ENCODE data around the gene SPO11.

DNA sequence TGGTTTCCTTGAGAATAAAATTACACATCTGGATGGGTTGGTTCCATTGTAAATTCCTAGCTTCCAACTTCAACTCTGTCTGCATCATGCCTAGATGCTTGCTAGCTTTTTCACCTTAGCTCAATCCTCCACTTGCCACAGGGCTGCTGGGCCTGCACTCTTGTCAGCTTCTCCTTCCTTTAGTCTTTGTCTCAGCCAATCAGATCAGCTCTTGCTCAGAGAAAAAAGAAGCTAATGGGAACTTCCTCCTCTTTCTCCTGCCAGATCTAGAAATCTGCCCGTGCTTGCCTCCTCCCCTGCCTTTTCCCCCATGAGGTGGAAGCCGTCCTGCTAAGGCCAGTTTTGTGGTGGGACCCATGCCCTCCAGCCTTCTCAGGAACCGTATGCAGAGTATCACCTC is 40.0 kb downstream of the SPO11 start:
- no peak for TF ChIP-seq ISL1 (CRISPR knock-in tag; IDR thresholded peaks at IDR 0.05)
- no peak for TF ChIP-seq ZFP3 (CRISPR knock-in tag; IDR thresholded peaks at IDR 0.05)
- TF ChIP-seq RARB (CRISPR knock-in tag; IDR thresholded peaks at IDR 0.05): no peak
- TF ChIP-seq, protein P1, sequence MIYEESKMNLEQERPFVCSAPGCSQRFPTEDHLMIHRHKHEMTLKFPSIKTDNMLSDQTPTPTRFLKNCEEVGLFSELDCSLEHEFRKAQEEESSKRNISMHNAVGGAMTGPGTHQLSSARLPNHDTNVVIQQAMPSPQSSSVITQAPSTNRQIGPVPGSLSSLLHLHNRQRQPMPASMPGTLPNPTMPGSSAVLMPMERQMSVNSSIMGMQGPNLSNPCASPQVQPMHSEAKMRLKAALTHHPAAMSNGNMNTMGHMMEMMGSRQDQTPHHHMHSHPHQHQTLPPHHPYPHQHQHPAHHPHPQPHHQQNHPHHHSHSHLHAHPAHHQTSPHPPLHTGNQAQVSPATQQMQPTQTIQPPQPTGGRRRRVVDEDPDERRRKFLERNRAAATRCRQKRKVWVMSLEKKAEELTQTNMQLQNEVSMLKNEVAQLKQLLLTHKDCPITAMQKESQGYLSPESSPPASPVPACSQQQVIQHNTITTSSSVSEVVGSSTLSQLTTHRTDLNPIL (CRISPR knock-in tag; IDR thresholded peaks at IDR 0.05; ENCODE audit: low read depth): no peak
- TF ChIP-seq ESRRG (CRISPR knock-in tag; IDR thresholded peaks at IDR 0.05): no peak
- TF ChIP-seq ARNTL (CRISPR knock-in tag; IDR thresholded peaks at IDR 0.05; ENCODE audit: borderline replicate concordance, low read depth): no peak
- TF ChIP-seq, protein P2, sequence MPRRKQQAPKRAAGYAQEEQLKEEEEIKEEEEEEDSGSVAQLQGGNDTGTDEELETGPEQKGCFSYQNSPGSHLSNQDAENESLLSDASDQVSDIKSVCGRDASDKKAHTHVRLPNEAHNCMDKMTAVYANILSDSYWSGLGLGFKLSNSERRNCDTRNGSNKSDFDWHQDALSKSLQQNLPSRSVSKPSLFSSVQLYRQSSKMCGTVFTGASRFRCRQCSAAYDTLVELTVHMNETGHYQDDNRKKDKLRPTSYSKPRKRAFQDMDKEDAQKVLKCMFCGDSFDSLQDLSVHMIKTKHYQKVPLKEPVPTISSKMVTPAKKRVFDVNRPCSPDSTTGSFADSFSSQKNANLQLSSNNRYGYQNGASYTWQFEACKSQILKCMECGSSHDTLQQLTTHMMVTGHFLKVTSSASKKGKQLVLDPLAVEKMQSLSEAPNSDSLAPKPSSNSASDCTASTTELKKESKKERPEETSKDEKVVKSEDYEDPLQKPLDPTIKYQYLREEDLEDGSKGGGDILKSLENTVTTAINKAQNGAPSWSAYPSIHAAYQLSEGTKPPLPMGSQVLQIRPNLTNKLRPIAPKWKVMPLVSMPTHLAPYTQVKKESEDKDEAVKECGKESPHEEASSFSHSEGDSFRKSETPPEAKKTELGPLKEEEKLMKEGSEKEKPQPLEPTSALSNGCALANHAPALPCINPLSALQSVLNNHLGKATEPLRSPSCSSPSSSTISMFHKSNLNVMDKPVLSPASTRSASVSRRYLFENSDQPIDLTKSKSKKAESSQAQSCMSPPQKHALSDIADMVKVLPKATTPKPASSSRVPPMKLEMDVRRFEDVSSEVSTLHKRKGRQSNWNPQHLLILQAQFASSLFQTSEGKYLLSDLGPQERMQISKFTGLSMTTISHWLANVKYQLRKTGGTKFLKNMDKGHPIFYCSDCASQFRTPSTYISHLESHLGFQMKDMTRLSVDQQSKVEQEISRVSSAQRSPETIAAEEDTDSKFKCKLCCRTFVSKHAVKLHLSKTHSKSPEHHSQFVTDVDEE (CRISPR knock-in tag; IDR thresholded peaks at IDR 0.05): no peak
- no peak for TF ChIP-seq ZFP30 (CRISPR knock-in tag; IDR thresholded peaks at IDR 0.05)
